Measurements from ENCODE around the gene PPM1E.

DNA sequence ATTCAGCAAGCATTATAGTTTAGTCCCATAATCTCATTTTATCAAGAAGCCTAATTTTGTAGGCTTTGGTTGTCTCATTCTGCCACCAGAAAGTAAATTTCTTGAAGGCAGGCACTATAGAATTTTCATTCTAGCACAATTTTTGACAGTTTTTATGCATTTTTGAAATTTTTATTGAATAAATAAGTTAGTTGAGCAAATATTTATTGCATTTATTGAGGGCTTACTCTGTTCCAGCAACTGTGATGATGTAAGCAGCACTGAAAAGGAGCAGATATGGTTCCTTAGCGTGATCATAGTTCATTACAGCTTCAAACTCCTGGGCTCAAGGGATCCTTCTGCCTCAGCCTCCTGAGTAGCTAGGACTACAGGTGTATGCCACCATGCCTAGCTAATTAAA lies 34.2 kb downstream of the PPM1E start:
- TF ChIP-seq CTCF (IDR thresholded peaks at IDR 0.05; ENCODE audit: low read depth, low read length, poor library complexity, severe bottlenecking) = no peak
- TF ChIP-seq EZH2phosphoT487 (IDR thresholded peaks at IDR 0.05; ENCODE audit: borderline replicate concordance, low read length) = no peak

All from DOHH2 (cell line).